Measurements from ENCODE around the gene APBB3. TPM values are rescaled to one million over a fixed set of nuclear protein-coding genes. Genes with fewer than 3 reads are reported as not detected.

APBB3 gene
- total and polyA plus RNA-seq, 9 of the 15 experiments (the other 6 are each of a cell fraction or from before 2014, with no cell fraction given): 0.17 to 24.3 (median 9.5) TPM

DNA sequence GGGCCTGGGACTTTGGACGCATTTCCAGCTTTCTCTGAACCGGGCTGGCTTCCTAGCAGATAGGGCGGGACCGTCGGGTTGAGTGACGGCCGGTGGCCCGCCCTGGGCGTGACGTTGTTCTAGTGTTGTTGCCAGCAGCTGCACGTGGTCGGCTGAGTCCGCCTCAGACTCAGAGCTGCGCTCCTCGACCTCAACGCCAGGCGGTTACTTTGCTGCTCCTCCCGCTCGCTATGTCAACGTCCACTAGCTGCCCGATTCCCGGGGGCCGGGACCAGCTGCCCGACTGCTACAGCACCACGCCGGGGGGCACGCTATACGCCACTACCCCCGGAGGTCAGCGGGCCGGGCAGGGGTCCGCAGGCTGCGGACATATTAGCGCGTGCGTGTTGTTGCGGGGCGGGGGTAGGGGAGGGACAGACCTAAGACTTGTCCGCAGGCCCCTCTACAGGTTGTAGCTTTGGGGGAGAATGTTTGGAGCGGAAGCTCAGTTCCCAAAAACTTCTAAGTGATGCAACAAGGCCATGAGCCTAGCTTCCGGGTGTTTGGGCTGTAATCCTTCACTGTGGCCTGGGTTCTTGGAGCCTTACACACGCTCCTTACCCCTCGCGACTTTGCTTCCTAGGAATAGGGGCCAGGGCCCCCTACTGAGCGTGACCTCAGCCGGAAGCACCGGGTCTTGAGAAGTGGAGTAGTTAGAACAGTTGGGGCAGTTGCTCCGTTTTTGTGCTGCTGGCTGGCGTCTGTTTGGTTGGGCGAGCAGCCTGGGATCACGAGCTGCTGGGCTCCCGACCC is 16.7 kb downstream of the APBB3 start, which contains the start of gene EIF4EBP3 (continued):
- TF ChIP-seq SRSF7 (optimal IDR thresholded peaks at IDR 0.05; ENCODE audit: low read depth, low read length) (no peak), SNIP1 (IDR thresholded peaks at IDR 0.05; ENCODE audit: low read depth) (no peak), STAT5B (CRISPR knock-in tag; IDR thresholded peaks at IDR 0.05) (no peak), SAP30 (IDR thresholded peaks at IDR 0.05; ENCODE audit: borderline replicate concordance, insufficient read depth, low read depth, low read length, poor library complexity, severe bottlenecking) (peak; percentile 90), JUNB (CRISPR knock-in tag; conservative IDR thresholded peaks at IDR 0.05) (no peak), CREB1 (IDR thresholded peaks at IDR 0.05) (peak; percentile 81), CREB1 (CRISPR knock-in tag; IDR thresholded peaks at IDR 0.05) (peak; percentile 90), RHOXF2B (CRISPR knock-in tag; conservative IDR thresholded peaks at IDR 0.05) (no peak), ZBTB12 (CRISPR knock-in tag; IDR thresholded peaks at IDR 0.05) (peak; percentile 66), ARNT (IDR thresholded peaks at IDR 0.05) (no peak), ETS1 (conservative IDR thresholded peaks at IDR 0.05; ENCODE audit: control insufficient read depth, low read depth, low read length) (no peak; the same call in 1 of the 2 replicates), EHMT2 (IDR thresholded peaks at IDR 0.05) (no peak), ZNF133 (CRISPR knock-in tag; IDR thresholded peaks at IDR 0.05) (no peak), ZFX (CRISPR knock-in tag; IDR thresholded peaks at IDR 0.05) (peak; percentile 51; the same call in 1 of the 2 replicates), ZBTB9 (CRISPR knock-in tag; IDR thresholded peaks at IDR 0.05) (peak; percentile 38; the same call in 1 of the 2 replicates), PKNOX1 (IDR thresholded peaks at IDR 0.05) (peak; percentile 99), ZNF707 (CRISPR knock-in tag; conservative IDR thresholded peaks at IDR 0.05) (no peak)
- TF ChIP-seq, protein P1, sequence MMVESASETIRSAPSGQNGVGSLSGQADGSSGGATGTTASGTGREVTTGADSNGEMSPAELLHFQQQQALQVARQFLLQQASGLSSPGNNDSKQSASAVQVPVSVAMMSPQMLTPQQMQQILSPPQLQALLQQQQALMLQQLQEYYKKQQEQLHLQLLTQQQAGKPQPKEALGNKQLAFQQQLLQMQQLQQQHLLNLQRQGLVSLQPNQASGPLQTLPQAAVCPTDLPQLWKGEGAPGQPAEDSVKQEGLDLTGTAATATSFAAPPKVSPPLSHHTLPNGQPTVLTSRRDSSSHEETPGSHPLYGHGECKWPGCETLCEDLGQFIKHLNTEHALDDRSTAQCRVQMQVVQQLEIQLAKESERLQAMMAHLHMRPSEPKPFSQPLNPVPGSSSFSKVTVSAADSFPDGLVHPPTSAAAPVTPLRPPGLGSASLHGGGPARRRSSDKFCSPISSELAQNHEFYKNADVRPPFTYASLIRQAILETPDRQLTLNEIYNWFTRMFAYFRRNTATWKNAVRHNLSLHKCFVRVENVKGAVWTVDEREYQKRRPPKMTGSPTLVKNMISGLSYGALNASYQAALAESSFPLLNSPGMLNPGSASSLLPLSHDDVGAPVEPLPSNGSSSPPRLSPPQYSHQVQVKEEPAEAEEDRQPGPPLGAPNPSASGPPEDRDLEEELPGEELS (CRISPR knock-in tag; IDR thresholded peaks at IDR 0.05; ENCODE audit: borderline replicate concordance): peak; percentile 84

Data from K562 (cell line).